DOHH2 (cell line): ENCODE results near the gene ALK.

ENCODE experiments used
- H3F3A ChIP-seq: fragments of 200-600 bp; sonication (generic), shearing (Covaris generic); 2 replicates; pipeline ENCODE4 v1.6.0; 2016; ENCODE audit warnings: antibody characterized with exemption, mild to moderate bottlenecking; ENCODE audit not compliant: control insufficient read depth, insufficient read depth
- H3K27ac ChIP-seq: fragments of 200-600 bp; sonication (generic); 2 replicates; pipeline ENCODE4 v1.5.1; 2014; ENCODE audit warnings: low read depth, mild to moderate bottlenecking, low read length, moderate library complexity
- H3K27me3 ChIP-seq: fragments of 200-600 bp; sonication (generic); 2 replicates; pipeline ENCODE4 v1.6.1; 2014; ENCODE audit warnings: mild to moderate bottlenecking, low read length, mixed read lengths; ENCODE audit not compliant: control insufficient read depth
- H3K36me3 ChIP-seq: fragments of 200-600 bp; sonication (generic); 2 replicates; pipeline ENCODE4 v1.6.1; 2014; ENCODE audit warnings: mild to moderate bottlenecking, low read length, moderate library complexity, mixed read lengths; ENCODE audit not compliant: control insufficient read depth
- H3K4me1 ChIP-seq: fragments of 200-600 bp; sonication (generic); 2 replicates; pipeline ENCODE4 v1.6.1; 2014; ENCODE audit warnings: mild to moderate bottlenecking, low read length, mixed read lengths; ENCODE audit not compliant: control insufficient read depth
- H3K4me2 ChIP-seq: fragments of 200-600 bp; sonication (generic); 2 replicates; pipeline ENCODE4 v1.6.0; 2014; ENCODE audit warnings: mild to moderate bottlenecking, low read length, moderate library complexity
- H3K4me3 ChIP-seq: fragments of 200-600 bp; sonication (generic); 2 replicates; pipeline ENCODE4 v1.5.1; 2014; ENCODE audit warnings: mild to moderate bottlenecking, low read length, mixed read lengths
- H3K79me2 ChIP-seq: fragments of 200-600 bp; sonication (generic); 2 replicates; pipeline ENCODE4 v1.6.1; 2014; ENCODE audit warnings: mild to moderate bottlenecking, low read length, mixed read lengths; ENCODE audit not compliant: control insufficient read depth
- H3K9me2 ChIP-seq: fragments of 200-600 bp; sonication (generic); replicated peaks from 2 replicates; pipeline ENCODE4 v1.6.1; 2014; ENCODE audit warnings: mild to moderate bottlenecking, low read length, mixed read lengths; ENCODE audit not compliant: control insufficient read depth
- H3K9me3 ChIP-seq: fragments of 200-600 bp; sonication (generic); 2 replicates; pipeline ENCODE4 v1.6.1; 2014; ENCODE audit warnings: antibody characterized with exemption, low read length, mixed read lengths; ENCODE audit not compliant: control insufficient read depth, insufficient read depth
- H4K20me1 ChIP-seq: fragments of 200-600 bp; sonication (generic); 2 replicates; pipeline ENCODE4 v1.6.0; 2014; ENCODE audit warnings: low read depth, mild to moderate bottlenecking, antibody characterized with exemption, low read length, moderate library complexity; ENCODE audit not compliant: control insufficient read depth, insufficient read depth
- EZH2phosphoT487 ChIP-seq: fragments of 200-600 bp; sonication (generic); IDR thresholded peaks from 2 replicates; pipeline ENCODE4 v1.6.1; 2017; ENCODE audit warnings: borderline replicate concordance, mild to moderate bottlenecking, antibody characterized with exemption, low read length, moderate library complexity, mixed read lengths
- TF ChIP-seq, protein P1 (sequence below): fragments of 200-600 bp; sonication (generic); IDR thresholded peaks from one replicate; pipeline ENCODE4 v1.5.1; 2014; ENCODE audit warnings: antibody characterized with exemption, mild to moderate bottlenecking, low read depth, low read length; ENCODE audit not compliant: poor library complexity, severe bottlenecking

The ALK gene

DNA sequence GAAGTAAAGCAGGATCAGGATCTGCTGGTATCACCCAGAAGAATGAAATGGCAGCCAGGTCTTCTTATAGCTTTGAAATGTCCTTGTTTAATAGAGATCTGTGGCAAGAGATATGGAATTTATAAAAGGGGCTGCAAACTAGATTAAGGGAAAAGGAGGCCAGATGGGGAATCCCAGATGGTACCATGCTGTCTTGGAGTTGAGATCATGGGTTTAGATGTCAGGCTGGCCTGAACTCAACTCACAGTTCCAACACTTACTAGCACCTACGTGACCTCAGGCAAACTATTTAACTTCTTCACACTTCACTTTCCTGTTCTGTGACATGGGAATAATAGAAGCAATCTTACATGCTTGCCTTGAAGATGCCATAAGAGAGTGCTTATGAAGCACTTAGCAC is 188.2 kb downstream of the ALK start:
- H3K4me1 ChIP-seq: no peaks in the 10 kb centered on the region
- H3K4me3 ChIP-seq: no peak overlapping the region
- no peak overlapping the region for H3K4me2 ChIP-seq
- H3K36me3 ChIP-seq: no peaks in the 10 kb centered on the region
- H3K79me2 ChIP-seq: no peaks in the 10 kb centered on the region
- no peaks in the 10 kb centered on the region for H3K9me2 ChIP-seq
- no peak overlapping the region for H3K27ac ChIP-seq
- no peaks in the 10 kb centered on the region for H3K9me3 ChIP-seq
- no peaks in the 10 kb centered on the region; the same call in 1 of the 2 replicates for H3K27me3 ChIP-seq
- H4K20me1 ChIP-seq: no peaks in the 10 kb centered on the region
- H3F3A ChIP-seq: no peaks in the 10 kb centered on the region
- TF ChIP-seq, protein P1, sequence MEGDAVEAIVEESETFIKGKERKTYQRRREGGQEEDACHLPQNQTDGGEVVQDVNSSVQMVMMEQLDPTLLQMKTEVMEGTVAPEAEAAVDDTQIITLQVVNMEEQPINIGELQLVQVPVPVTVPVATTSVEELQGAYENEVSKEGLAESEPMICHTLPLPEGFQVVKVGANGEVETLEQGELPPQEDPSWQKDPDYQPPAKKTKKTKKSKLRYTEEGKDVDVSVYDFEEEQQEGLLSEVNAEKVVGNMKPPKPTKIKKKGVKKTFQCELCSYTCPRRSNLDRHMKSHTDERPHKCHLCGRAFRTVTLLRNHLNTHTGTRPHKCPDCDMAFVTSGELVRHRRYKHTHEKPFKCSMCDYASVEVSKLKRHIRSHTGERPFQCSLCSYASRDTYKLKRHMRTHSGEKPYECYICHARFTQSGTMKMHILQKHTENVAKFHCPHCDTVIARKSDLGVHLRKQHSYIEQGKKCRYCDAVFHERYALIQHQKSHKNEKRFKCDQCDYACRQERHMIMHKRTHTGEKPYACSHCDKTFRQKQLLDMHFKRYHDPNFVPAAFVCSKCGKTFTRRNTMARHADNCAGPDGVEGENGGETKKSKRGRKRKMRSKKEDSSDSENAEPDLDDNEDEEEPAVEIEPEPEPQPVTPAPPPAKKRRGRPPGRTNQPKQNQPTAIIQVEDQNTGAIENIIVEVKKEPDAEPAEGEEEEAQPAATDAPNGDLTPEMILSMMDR: no peak
- no peak for TF ChIP-seq EZH2phosphoT487

GRCh38 chr2:29731948-29732347 is 189.4 kb downstream of the ALK start:
- Histone ChIP-seq H3K9me2 (no peaks in the 10 kb centered on the region), H3K4me2 (no peak overlapping the region), H3K27ac (no peak overlapping the region), H3K9me3 (no peaks in the 10 kb centered on the region), H3K79me2 (no peaks in the 10 kb centered on the region), H3K27me3 (no peaks in the 10 kb centered on the region; the same call in 1 of the 2 replicates), H4K20me1 (no peaks in the 10 kb centered on the region), H3K4me1 (no peaks in the 10 kb centered on the region), H3K36me3 (no peaks in the 10 kb centered on the region), H3K4me3 (no peak overlapping the region), H3F3A (no peaks in the 10 kb centered on the region)
- TF ChIP-seq EZH2phosphoT487: no peak
- TF ChIP-seq, protein P1: no peak

DNA sequence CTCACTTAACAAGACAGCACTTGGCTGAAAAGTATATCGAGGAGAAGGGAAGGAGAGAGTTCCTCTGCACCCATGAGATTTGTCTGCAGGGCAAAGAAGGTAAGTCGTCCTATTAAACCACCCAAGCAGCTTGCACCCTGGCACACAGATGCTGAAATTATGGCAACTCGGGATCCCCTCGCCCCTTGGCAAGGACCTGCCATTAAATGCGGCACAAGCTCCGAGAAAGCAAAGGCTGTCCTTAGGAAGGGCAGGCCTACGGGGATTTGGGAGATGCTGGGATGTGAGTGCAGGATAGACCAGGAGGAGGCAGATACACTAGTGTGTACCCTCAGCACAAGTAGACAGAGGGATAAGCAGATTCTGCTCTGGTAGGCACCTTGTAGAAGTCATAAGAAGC is 191.5 kb downstream of the ALK start:
- Histone ChIP-seq H3K4me2 (no peak overlapping the region), H3K4me1 (no peaks in the 10 kb centered on the region), H3K27ac (no peak overlapping the region), H3K27me3 (no peaks in the 10 kb centered on the region; the same call in 1 of the 2 replicates), H4K20me1 (no peaks in the 10 kb centered on the region), H3K9me2 (no peaks in the 10 kb centered on the region), H3F3A (no peaks in the 10 kb centered on the region), H3K36me3 (no peaks in the 10 kb centered on the region), H3K79me2 (no peaks in the 10 kb centered on the region), H3K4me3 (no peak overlapping the region), H3K9me3 (no peaks in the 10 kb centered on the region)
- TF ChIP-seq, protein P1: no peak
- no peak for TF ChIP-seq EZH2phosphoT487
